MM.1S (cell line): ENCODE measurements around the gene APOBEC3G.

Experiments used
- DNase-seq: peaks from one replicate; pipeline ENCODE4 v3.0.0-alpha.2; 2015
- H2AFZ ChIP-seq: fragments of 300-600 bp; sonication (generic); 2 replicates; pipeline ENCODE4 v1.6.0; 2016; ENCODE audit warnings: antibody characterized with exemption, low read length
- H3F3A ChIP-seq: fragments of 300-600 bp; sonication (generic); 2 replicates; pipeline ENCODE4 v1.6.1; 2016; ENCODE audit warnings: mild to moderate bottlenecking, antibody characterized with exemption, low read length, moderate library complexity, mixed read lengths; ENCODE audit not compliant: insufficient read depth
- H3K27ac ChIP-seq: fragments of 300-600 bp; sonication (generic); 2 replicates; pipeline ENCODE4 v1.5.1; 2016; ENCODE audit warnings: mild to moderate bottlenecking, low read length
- H3K27me3 ChIP-seq: fragments of 300-600 bp; sonication (generic); replicated peaks from 2 replicates; pipeline ENCODE4 v1.6.0; 2016; ENCODE audit warnings: low read length; ENCODE audit not compliant: insufficient read depth
- H3K36me3 ChIP-seq: fragments of 300-600 bp; sonication (generic); replicated peaks from 2 replicates; pipeline ENCODE4 v1.6.1; 2016; ENCODE audit warnings: mild to moderate bottlenecking, low read length, mixed read lengths; ENCODE audit not compliant: insufficient read depth
- H3K4me1 ChIP-seq: fragments of 300-600 bp; sonication (generic); 2 replicates; pipeline ENCODE4 v1.6.1; 2016; ENCODE audit warnings: low read length, mixed read lengths
- H3K4me2 ChIP-seq: fragments of 300-600 bp; sonication (generic); 2 replicates; pipeline ENCODE4 v1.6.0; 2016; ENCODE audit warnings: low read depth, low read length
- H3K4me3 ChIP-seq: fragments of 300-600 bp; sonication (generic); 2 replicates; pipeline ENCODE4 v1.5.1; 2016; ENCODE audit warnings: low read length, mixed read lengths
- H3K79me2 ChIP-seq: fragments of 300-600 bp; sonication (generic); 2 replicates; pipeline ENCODE4 v1.6.1; 2016; ENCODE audit warnings: mixed run types, low read length, mixed read lengths
- H3K9ac ChIP-seq: fragments of 300-600 bp; sonication (generic); 2 replicates; pipeline ENCODE4 v1.6.1; 2016; ENCODE audit warnings: low read length, mixed read lengths
- H3K9me2 ChIP-seq: fragments of 300-600 bp; sonication (generic); replicated peaks from 2 replicates; pipeline ENCODE4 v1.6.1; 2016; ENCODE audit warnings: mild to moderate bottlenecking, low read length, mixed read lengths; ENCODE audit not compliant: insufficient read depth
- H3K9me3 ChIP-seq: fragments of 300-600 bp; sonication (generic); replicated peaks from 2 replicates; pipeline ENCODE4 v1.6.1; 2016; ENCODE audit warnings: mild to moderate bottlenecking, low read length, mixed read lengths; ENCODE audit not compliant: insufficient read depth
- H4K20me1 ChIP-seq: fragments of 300-600 bp; sonication (generic); 2 replicates; pipeline ENCODE4 v1.6.1; 2016; ENCODE audit warnings: mild to moderate bottlenecking, low read length, moderate library complexity, mixed read lengths; ENCODE audit not compliant: insufficient read depth
- EZH2 ChIP-seq: fragments of 300-600 bp; sonication (generic); optimal IDR thresholded peaks from 2 replicates; pipeline ENCODE3; 2017; ENCODE audit warnings: low read depth, mild to moderate bottlenecking, antibody characterized with exemption, low read length, mixed read lengths
- EZH2phosphoT487 ChIP-seq: fragments of 300-600 bp; sonication (generic); IDR thresholded peaks from 2 replicates; pipeline ENCODE4 v1.6.1; 2018; ENCODE audit warnings: antibody characterized with exemption, low read length
- TF ChIP-seq, protein P1 (sequence below): fragments of 300-600 bp; sonication (generic); IDR thresholded peaks from 2 replicates; pipeline ENCODE4 v1.5.1; 2016; ENCODE audit warnings: antibody characterized with exemption, low read length, mixed read lengths

Gene APOBEC3G

DNA sequence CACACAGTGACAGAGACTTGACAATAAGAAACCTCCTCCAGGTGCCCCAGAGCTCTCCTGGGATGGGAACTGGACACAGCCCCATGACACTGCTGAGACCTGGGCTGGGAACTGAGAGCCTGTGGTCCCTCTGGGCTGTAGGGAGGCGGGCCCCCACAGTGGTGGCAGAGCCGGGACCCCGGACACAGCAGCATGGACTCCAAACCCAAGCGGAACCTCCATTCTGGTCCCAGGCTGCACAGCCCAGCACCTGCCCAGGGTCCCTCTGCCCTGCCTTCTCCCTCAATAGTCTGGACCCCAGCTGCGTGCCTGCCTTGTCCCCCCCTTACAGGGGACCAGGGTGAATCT lies 11.6 kb downstream of the APOBEC3G start:
- no peak overlapping the region for H3K27ac ChIP-seq
- no peaks in the 10 kb centered on the region for H3K27me3 ChIP-seq
- peaks cover 18% of the 10 kb centered on the region for H3F3A ChIP-seq
- TF ChIP-seq EZH2phosphoT487, result no peak
- TF ChIP-seq EZH2, result no peak
- TF ChIP-seq, protein P1, sequence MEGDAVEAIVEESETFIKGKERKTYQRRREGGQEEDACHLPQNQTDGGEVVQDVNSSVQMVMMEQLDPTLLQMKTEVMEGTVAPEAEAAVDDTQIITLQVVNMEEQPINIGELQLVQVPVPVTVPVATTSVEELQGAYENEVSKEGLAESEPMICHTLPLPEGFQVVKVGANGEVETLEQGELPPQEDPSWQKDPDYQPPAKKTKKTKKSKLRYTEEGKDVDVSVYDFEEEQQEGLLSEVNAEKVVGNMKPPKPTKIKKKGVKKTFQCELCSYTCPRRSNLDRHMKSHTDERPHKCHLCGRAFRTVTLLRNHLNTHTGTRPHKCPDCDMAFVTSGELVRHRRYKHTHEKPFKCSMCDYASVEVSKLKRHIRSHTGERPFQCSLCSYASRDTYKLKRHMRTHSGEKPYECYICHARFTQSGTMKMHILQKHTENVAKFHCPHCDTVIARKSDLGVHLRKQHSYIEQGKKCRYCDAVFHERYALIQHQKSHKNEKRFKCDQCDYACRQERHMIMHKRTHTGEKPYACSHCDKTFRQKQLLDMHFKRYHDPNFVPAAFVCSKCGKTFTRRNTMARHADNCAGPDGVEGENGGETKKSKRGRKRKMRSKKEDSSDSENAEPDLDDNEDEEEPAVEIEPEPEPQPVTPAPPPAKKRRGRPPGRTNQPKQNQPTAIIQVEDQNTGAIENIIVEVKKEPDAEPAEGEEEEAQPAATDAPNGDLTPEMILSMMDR, result no peak
- H3K9me3 ChIP-seq, result no peaks in the 10 kb centered on the region
- H3K4me3 ChIP-seq, result no peak overlapping the region
- no peaks in the 10 kb centered on the region for H4K20me1 ChIP-seq
- H3K9ac ChIP-seq, result no peak overlapping the region
- no peak for DNase-seq
- no peaks in the 10 kb centered on the region for H3K79me2 ChIP-seq
- H3K4me2 ChIP-seq, result no peak overlapping the region
- H3K9me2 ChIP-seq, result no peaks in the 10 kb centered on the region
- peaks cover 18% of the 10 kb centered on the region for H3K4me1 ChIP-seq
- H3K36me3 ChIP-seq, result no peaks in the 10 kb centered on the region
- H2AFZ ChIP-seq, result no peak overlapping the region

DNA sequence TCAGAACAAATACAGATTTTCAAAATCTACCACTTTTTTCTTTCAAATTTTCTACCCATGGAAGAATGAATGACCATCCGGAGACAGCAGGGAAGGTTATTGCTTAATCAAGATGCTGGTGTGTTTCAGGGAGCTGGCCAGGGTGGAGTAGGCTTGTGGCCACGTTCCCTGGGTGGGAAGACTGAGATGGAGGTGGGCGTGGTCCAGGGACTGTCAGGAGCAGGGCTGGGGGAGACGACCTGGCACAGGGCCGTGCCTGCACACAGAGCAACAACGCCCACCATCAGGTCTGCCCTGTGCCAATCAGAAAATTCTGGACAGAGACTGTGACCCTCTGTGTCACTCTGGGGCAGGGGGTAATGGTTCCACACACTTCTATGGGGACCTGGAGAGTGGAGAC lies 12.9 kb downstream of the APOBEC3G start:
- Histone ChIP-seq H3K79me2 (no peaks in the 10 kb centered on the region), H3K9me2 (no peaks in the 10 kb centered on the region), H3K4me3 (no peak overlapping the region), H3K9ac (no peak overlapping the region), H3K4me1 (peaks cover 24% of the 10 kb centered on the region), H2AFZ (no peak overlapping the region), H3K36me3 (no peaks in the 10 kb centered on the region), H3K27me3 (no peaks in the 10 kb centered on the region), H3K4me2 (no peak overlapping the region), H3K27ac (no peak overlapping the region), H4K20me1 (no peaks in the 10 kb centered on the region), H3F3A (peaks cover 18% of the 10 kb centered on the region), H3K9me3 (no peaks in the 10 kb centered on the region)
- TF ChIP-seq EZH2phosphoT487 (no peak), EZH2 (no peak)
- TF ChIP-seq, protein P1, result no peak
- DNase-seq, result no peak

DNA sequence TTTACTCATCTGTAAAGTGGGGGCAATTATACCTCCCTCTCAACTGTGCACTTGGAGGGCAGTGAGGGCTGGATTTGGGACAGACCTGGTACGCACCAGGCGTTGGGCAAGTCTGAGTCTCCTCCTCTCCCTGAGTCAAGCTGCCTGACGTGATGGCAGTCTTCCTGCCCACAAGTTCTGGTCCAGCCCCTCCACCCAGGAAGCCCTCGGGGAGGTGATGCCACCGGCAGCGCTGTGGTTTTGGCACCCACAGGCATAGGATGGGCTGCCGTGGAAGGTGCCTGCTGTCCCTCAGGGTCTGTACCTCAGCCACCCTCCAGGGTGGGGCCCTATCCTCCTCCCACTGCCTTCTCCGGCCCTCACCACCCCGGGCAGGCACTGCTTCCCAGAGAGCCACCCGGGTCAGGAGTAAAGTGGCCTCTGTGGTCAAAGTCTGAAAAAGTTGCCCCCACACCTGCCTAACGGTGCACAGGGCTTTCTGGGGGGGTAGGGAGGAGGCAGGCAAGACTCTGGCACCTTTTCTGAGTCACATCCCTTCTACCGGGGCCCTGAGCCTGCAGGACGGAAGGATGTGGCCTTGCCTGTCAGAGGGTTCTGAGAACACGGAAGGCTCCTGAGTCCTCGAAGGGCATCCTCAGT lies 13.5 kb downstream of the APOBEC3G start:
- Histone ChIP-seq H3K4me3 (no peak overlapping the region), H3K79me2 (no peaks in the 10 kb centered on the region), H3K9me3 (no peaks in the 10 kb centered on the region), H3K36me3 (no peaks in the 10 kb centered on the region), H3K27me3 (no peaks in the 10 kb centered on the region), H3K9me2 (no peaks in the 10 kb centered on the region), H2AFZ (no peak overlapping the region), H3K4me2 (no peak overlapping the region), H4K20me1 (no peaks in the 10 kb centered on the region), H3K9ac (no peak overlapping the region), H3K4me1 (peaks cover 27% of the 10 kb centered on the region), H3K27ac (no peak overlapping the region), H3F3A (peaks cover 18% of the 10 kb centered on the region)
- no peak for DNase-seq
- TF ChIP-seq EZH2 (no peak), EZH2phosphoT487 (no peak)
- TF ChIP-seq, protein P1, result no peak
